ENCODE results near the gene PRSS50. TPM values are rescaled to one million over a fixed set of nuclear protein-coding genes. Genes with fewer than 3 reads are reported as not detected.
"Not testable (repeated sequence)": the region's sequence is repeated elsewhere in the genome, so short reads cannot be mapped to it uniquely, and the experiment has no call there.

Gene PRSS50
- polyA plus RNA-seq, 1 experiment = not detected

DNA sequence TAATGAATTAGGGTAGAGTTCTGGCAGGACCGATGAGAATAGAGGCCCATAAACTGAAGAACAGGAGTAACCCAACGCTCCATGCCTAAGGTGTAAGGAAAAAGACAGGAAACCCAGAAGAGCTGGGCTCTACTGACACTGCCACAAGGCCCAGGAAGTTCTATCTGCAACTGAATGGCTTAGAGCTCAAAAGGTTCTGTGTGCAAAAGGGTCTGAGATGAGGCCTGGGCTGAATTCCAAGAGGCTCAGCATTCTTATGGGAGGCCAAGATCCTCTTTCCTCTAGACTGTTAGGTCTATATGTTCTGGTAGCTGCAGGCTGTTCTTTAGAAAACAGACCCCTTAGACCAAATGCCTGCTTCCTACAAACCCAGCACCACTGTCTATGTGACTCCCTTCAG is 30.5 kb upstream of the PRSS50 start:
- H3K27me3 ChIP-seq (ENCODE audit: control insufficient read depth, insufficient read depth, low read length) = peaks cover 29% of the 10 kb centered on the region
- ChIA-PET CTCF (no interaction called here), POLR2A (no interaction called here)
- H3K4me3 ChIP-seq (ENCODE audit: low read depth, low read length) = no peak overlapping the region
- H3K9me3 ChIP-seq (ENCODE audit: control insufficient read depth, insufficient read depth, low read length) = no peaks in the 10 kb centered on the region; the same call in 1 of the 2 replicates
- no peak overlapping the region for H3K27ac ChIP-seq (ENCODE audit: low read depth, low read length)
- DNase-seq (ENCODE audit: low read depth, low spot score) = no peak
- TF ChIP-seq, protein P1, sequence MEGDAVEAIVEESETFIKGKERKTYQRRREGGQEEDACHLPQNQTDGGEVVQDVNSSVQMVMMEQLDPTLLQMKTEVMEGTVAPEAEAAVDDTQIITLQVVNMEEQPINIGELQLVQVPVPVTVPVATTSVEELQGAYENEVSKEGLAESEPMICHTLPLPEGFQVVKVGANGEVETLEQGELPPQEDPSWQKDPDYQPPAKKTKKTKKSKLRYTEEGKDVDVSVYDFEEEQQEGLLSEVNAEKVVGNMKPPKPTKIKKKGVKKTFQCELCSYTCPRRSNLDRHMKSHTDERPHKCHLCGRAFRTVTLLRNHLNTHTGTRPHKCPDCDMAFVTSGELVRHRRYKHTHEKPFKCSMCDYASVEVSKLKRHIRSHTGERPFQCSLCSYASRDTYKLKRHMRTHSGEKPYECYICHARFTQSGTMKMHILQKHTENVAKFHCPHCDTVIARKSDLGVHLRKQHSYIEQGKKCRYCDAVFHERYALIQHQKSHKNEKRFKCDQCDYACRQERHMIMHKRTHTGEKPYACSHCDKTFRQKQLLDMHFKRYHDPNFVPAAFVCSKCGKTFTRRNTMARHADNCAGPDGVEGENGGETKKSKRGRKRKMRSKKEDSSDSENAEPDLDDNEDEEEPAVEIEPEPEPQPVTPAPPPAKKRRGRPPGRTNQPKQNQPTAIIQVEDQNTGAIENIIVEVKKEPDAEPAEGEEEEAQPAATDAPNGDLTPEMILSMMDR (IDR thresholded peaks at IDR 0.05; ENCODE audit: low read depth, low read length) = no peak

GRCh38 chr3:46746711-46747110 is 29.0 kb upstream of the PRSS50 start:
- CTCF ChIA-PET = no interaction called here

GRCh38 chr3:46742992-46743585 is 25.4 kb upstream of the PRSS50 start:
- H3K27ac ChIP-seq (ENCODE audit: low read depth, low read length) = no peak overlapping the region
- no peak for DNase-seq (ENCODE audit: low read depth, low spot score)
- CTCF ChIA-PET = interaction anchor here (0.5 kb wide), 1 partner anchor 140 kb away, joined by 3 read pairs; no protein-coding TSS in a partner anchor
- POLR2A ChIA-PET = no interaction called here
- peaks cover 15% of the 10 kb centered on the region for H3K27me3 ChIP-seq (ENCODE audit: control insufficient read depth, insufficient read depth, low read length)
- TF ChIP-seq, protein P1 (IDR thresholded peaks at IDR 0.05; ENCODE audit: low read depth, low read length) = no peak
- no peak overlapping the region for H3K4me3 ChIP-seq (ENCODE audit: low read depth, low read length)
- H3K9me3 ChIP-seq (ENCODE audit: control insufficient read depth, insufficient read depth, low read length) = no peaks in the 10 kb centered on the region

More at GRCh38 chr3:46746711-46747110, 29.0 kb upstream of the PRSS50 start:
- Histone ChIP-seq H3K4me3 (ENCODE audit: low read depth, low read length) (no peak overlapping the region), H3K9me3 (ENCODE audit: control insufficient read depth, insufficient read depth, low read length) (no peaks in the 10 kb centered on the region; the same call in 1 of the 2 replicates), H3K27me3 (ENCODE audit: control insufficient read depth, insufficient read depth, low read length) (peaks cover 23% of the 10 kb centered on the region), H3K27ac (ENCODE audit: low read depth, low read length) (no peak overlapping the region)
- POLR2A ChIA-PET = no interaction called here
- DNase-seq (ENCODE audit: low read depth, low spot score) = no peak
- TF ChIP-seq, protein P1 (IDR thresholded peaks at IDR 0.05; ENCODE audit: low read depth, low read length) = no peak

- POLR2A ChIA-PET; H3K9me3 ChIP-seq (ENCODE audit: control insufficient read depth, insufficient read depth, low read length); H3K27me3 ChIP-seq (ENCODE audit: control insufficient read depth, insufficient read depth, low read length); H3K27ac ChIP-seq (ENCODE audit: low read depth, low read length); H3K4me3 ChIP-seq (ENCODE audit: low read depth, low read length); DNase-seq (ENCODE audit: low read depth, low spot score): not testable (repeated sequence)
- CTCF ChIA-PET = interaction anchor here (0.6 kb wide), 1 partner anchor 660 kb away, joined by 3 read pairs; no protein-coding TSS in a partner anchor
Measured at GRCh38 chr3:46739565-46739964, 21.9 kb upstream of the PRSS50 start.

DNA sequence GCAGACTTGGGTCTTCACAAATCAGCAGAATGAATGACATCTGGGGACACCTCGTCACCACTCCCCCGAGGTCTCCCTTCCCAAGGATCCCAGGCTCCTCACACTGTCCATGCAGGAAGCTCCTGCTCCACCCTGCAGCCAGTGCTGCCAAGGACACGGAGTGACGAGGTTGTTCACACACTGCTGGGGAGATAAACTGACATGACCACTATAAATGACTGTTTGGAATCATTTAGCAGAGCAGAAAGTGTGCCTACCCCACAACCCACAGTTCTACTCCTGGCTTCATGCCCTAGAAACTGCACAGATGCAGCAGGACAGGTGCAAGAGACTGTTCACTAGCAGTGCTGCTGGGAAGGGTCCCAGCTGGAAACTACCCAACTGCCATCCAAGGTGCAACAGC is 19.7 kb upstream of the PRSS50 start:
- ChIA-PET CTCF (interaction anchor here (0.6 kb wide), 1 partner anchor 404 kb away, joined by 3 read pairs; no protein-coding TSS in a partner anchor), POLR2A (no interaction called here)
- no peak overlapping the region for H3K4me3 ChIP-seq (ENCODE audit: low read depth, low read length)
- no peak for DNase-seq (ENCODE audit: low read depth, low spot score)
- no peaks in the 10 kb centered on the region for H3K9me3 ChIP-seq (ENCODE audit: control insufficient read depth, insufficient read depth, low read length)
- H3K27ac ChIP-seq (ENCODE audit: low read depth, low read length) = no peak overlapping the region
- TF ChIP-seq, protein P1 (IDR thresholded peaks at IDR 0.05; ENCODE audit: low read depth, low read length) = no peak
- H3K27me3 ChIP-seq (ENCODE audit: control insufficient read depth, insufficient read depth, low read length) = peaks cover 7% of the 10 kb centered on the region

Measured in AG04450 (cell line).